ENCODE data around the gene CPA4. TPM values are rescaled to one million over a fixed set of nuclear protein-coding genes. Genes with fewer than 3 reads are reported as not detected.

Gene CPA4
- total RNA-seq, 4 donors from 2014 or later, result not detected

DNA sequence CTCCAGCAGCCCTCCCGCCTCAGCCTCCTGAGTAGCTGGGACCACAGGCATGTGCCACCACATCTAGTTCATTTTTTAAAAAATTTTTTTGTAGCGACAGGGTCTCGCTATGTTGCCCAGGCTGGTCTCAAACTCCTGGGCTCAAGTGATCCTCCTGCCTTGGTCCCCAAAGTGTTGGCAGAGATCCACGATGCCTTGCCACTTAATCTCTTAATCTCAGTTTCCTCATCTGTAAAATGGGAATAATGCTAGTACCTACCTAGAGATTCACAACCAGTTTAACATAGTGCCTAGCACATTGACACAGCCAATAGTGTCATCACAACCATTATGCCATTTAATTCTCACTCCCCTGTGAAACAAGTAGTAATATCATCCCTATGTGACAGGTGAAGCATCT lies 4.8 kb upstream of the CPA4 start:
- Histone ChIP-seq H3K4me1 (no peaks in the 10 kb centered on the region), H3K36me3 (no peaks in the 10 kb centered on the region), H3K27ac (no peak overlapping the region), H3K27me3 (no peaks in the 10 kb centered on the region), H3K9me3 (no peaks in the 10 kb centered on the region), H3K4me3 (replicated peaks in 1 of 3) (no peak overlapping the region)
- DNase-seq, result no peak
- 92 to 99% methylated on average over 4 of the region's 4 CpGs for WGBS, 2 donors
- TF ChIP-seq, protein P1, sequence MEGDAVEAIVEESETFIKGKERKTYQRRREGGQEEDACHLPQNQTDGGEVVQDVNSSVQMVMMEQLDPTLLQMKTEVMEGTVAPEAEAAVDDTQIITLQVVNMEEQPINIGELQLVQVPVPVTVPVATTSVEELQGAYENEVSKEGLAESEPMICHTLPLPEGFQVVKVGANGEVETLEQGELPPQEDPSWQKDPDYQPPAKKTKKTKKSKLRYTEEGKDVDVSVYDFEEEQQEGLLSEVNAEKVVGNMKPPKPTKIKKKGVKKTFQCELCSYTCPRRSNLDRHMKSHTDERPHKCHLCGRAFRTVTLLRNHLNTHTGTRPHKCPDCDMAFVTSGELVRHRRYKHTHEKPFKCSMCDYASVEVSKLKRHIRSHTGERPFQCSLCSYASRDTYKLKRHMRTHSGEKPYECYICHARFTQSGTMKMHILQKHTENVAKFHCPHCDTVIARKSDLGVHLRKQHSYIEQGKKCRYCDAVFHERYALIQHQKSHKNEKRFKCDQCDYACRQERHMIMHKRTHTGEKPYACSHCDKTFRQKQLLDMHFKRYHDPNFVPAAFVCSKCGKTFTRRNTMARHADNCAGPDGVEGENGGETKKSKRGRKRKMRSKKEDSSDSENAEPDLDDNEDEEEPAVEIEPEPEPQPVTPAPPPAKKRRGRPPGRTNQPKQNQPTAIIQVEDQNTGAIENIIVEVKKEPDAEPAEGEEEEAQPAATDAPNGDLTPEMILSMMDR (IDR thresholded peaks at IDR 0.05), result no peak
- TF ChIP-seq POLR2A (IDR thresholded peaks at IDR 0.05), result no peak
- intact Hi-C loops (cut with DNase I), result no loop called here

DNA sequence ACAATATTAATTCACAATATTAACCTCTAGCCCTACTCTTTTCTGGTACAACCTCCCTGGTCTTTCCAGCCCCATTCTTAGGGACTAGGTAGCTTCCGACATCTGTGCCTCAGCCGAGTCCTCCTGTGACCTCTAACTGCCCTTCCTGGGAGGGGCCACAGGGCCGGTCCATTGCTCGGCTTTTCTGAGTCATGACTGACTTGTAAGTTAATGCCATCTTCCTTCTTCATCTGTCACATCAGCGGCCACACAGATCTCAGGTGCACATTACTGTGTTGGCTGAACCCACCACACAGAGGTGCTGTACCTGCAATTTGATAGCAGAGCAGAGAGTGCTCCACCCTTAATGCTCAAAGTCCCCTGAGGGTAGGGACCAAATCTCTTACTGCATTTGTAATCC lies 4.1 kb upstream of the CPA4 start:
- TF ChIP-seq, protein P1 (IDR thresholded peaks at IDR 0.05), result no peak
- no peak for TF ChIP-seq POLR2A (IDR thresholded peaks at IDR 0.05)
- Histone ChIP-seq H3K36me3 (no peaks in the 10 kb centered on the region), H3K4me1 (no peaks in the 10 kb centered on the region), H3K4me3 (replicated peaks in 1 of 3) (no peak overlapping the region), H3K27ac (no peak overlapping the region), H3K27me3 (no peaks in the 10 kb centered on the region), H3K9me3 (no peaks in the 10 kb centered on the region)
- no peak for DNase-seq
- intact Hi-C loops (cut with DNase I), result no loop called here
- WGBS, 2 donors, result 82 to 84% methylated on average over 5 of the region's 5 CpGs

DNA sequence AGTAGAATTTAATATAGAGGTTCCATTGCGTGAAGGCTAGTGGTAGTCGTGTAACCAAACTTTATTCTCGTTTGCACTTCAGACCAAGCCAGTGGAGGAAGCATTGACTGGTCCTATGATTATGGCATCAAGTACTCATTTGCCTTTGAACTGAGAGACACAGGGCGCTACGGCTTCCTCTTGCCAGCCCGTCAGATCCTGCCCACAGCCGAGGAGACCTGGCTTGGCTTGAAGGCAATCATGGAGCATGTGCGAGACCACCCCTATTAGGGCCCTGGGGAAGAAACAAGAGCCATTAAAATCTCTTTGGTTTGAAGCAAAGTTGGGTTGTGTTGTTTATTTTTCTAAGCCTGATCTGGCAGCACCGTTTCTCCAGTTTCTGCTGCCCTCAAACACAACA lies 3.5 kb upstream of the CPA4 start:
- DNase-seq, result no peak
- H3K27me3 ChIP-seq, result no peaks in the 10 kb centered on the region
- no peaks in the 10 kb centered on the region for H3K9me3 ChIP-seq
- H3K27ac ChIP-seq, result no peak overlapping the region
- H3K4me1 ChIP-seq, result no peaks in the 10 kb centered on the region
- no peaks in the 10 kb centered on the region for H3K36me3 ChIP-seq
- TF ChIP-seq, protein P1 (IDR thresholded peaks at IDR 0.05), result no peak
- no peak for TF ChIP-seq POLR2A (IDR thresholded peaks at IDR 0.05)
- WGBS, 2 donors, result 91% methylated on average over 9 of the region's 9 CpGs
- intact Hi-C loops (cut with DNase I), result no loop called here
- H3K4me3 ChIP-seq (replicated peaks in 1 of 3), result no peak overlapping the region

DNA sequence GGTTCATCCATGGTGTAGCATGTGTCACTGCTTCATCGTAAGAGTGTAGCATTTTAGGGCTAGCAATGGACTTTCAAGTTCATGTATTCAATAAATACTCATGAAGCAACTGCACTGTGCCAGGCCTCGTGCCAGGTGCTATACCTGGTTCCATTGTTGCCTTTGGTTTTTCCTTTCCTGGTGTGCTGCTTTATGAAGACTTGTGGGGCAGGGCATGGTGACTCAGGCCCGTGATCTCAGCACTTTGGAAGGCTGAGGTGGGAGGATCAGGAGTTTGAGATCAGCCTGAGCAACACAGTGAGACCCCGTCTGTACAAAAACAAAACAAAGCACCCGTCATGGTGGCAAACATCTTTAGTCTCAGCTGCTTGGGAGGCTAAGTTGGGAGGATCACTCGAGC lies 2.2 kb upstream of the CPA4 start:
- H3K27ac ChIP-seq, result no peak overlapping the region
- H3K27me3 ChIP-seq, result no peaks in the 10 kb centered on the region
- DNase-seq, result no peak
- H3K9me3 ChIP-seq, result no peaks in the 10 kb centered on the region
- WGBS, 2 donors, result 88 to 90% methylated on average over 6 of the region's 6 CpGs
- no peaks in the 10 kb centered on the region for H3K4me1 ChIP-seq
- intact Hi-C loops (cut with DNase I), result no loop called here
- no peak overlapping the region for H3K4me3 ChIP-seq (replicated peaks in 1 of 3)
- TF ChIP-seq POLR2A (IDR thresholded peaks at IDR 0.05), result no peak
- TF ChIP-seq, protein P1 (IDR thresholded peaks at IDR 0.05), result no peak
- no peaks in the 10 kb centered on the region for H3K36me3 ChIP-seq

DNA sequence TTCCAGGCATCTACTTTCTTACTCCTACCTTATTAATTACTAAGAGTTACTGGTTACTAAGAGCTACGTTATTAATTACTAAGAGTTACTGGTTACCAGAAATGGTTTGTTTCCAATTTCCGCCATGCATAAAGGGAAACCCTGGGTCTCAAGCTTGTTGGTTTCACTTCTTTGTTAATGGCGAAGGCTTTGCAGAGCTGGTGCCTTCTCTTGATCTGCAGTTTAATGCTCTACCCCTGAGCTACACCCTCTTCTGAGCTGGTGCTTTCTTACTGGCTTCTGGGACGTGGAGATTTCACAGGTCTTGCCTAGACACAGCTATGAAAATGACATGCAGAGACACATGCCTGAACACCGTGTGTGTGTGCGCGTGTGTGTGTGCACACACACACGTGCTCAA lies 560 bp downstream of the CPA4 start:
- no peaks in the 10 kb centered on the region for H3K4me1 ChIP-seq
- 81 to 89% methylated on average over 8 of the region's 8 CpGs for WGBS, 2 donors
- no peaks in the 10 kb centered on the region for H3K9me3 ChIP-seq
- no peaks in the 10 kb centered on the region for H3K36me3 ChIP-seq
- H3K4me3 ChIP-seq (replicated peaks in 1 of 3), result no peak overlapping the region
- DNase-seq, result no peak
- H3K27me3 ChIP-seq, result no peaks in the 10 kb centered on the region
- H3K27ac ChIP-seq, result no peak overlapping the region
- intact Hi-C loops (cut with DNase I), result no loop called here
- TF ChIP-seq POLR2A (IDR thresholded peaks at IDR 0.05), result no peak
- TF ChIP-seq, protein P1 (IDR thresholded peaks at IDR 0.05), result no peak
